OCI-LY3 (cell line): Measurements from ENCODE around the gene BABAM2.

Source experiments
- H2AFZ ChIP-seq: fragments of 200-600, 300-600 bp; shearing (Covaris generic); 2 replicates; pipeline ENCODE4 v1.6.0; 2014; ENCODE audit warnings: antibody characterized with exemption, low read depth, low read length
- H3K27ac ChIP-seq: fragments of 200-600, 300-600 bp; sonication (generic); 2 replicates; pipeline ENCODE4 v1.5.1; 2014; ENCODE audit warnings: mild to moderate bottlenecking, low read length, moderate library complexity, mixed read lengths
- H3K27me3 ChIP-seq: fragments of 200-600, 300-600 bp; sonication (generic); 2 replicates; pipeline ENCODE4 v1.6.1; 2014; ENCODE audit warnings: low read depth, low read length, mixed read lengths
- H3K36me3 ChIP-seq: fragments of 200-600, 300-600 bp; sonication (generic); replicated peaks from 2 replicates; pipeline ENCODE3; 2014; ENCODE audit warnings: low read depth, low read length, mixed read lengths
- H3K4me1 ChIP-seq: fragments of 300-600, 200-600 bp; sonication (generic); 2 replicates; pipeline ENCODE4 v1.6.1; 2014; ENCODE audit warnings: low read length, mixed read lengths
- H3K4me2 ChIP-seq: fragments of 200-600, 300-600 bp; sonication (generic); 2 replicates; pipeline ENCODE4 v1.6.1; 2014; ENCODE audit warnings: low read length, mixed read lengths
- H3K4me3 ChIP-seq: fragments of 300-600, 200-600 bp; sonication (generic); 2 replicates; pipeline ENCODE4 v1.5.1; 2014; ENCODE audit warnings: antibody characterized with exemption, mild to moderate bottlenecking, low read length, moderate library complexity
- H3K79me2 ChIP-seq: fragments of 300-600, 200-600 bp; shearing (Covaris generic); 2 replicates; pipeline ENCODE4 v1.6.1; 2014; ENCODE audit warnings: mild to moderate bottlenecking, low read length, mixed read lengths
- H3K9ac ChIP-seq: fragments of 300-600, 200-600 bp; shearing (Covaris generic); 2 replicates; pipeline ENCODE4 v1.6.0; 2014; ENCODE audit warnings: mild to moderate bottlenecking, low read length, moderate library complexity
- H3K9me3 ChIP-seq: fragments of 200-600, 300-600 bp; shearing (Covaris generic); 2 replicates; pipeline ENCODE4 v1.6.1; 2014; ENCODE audit warnings: low read length, mixed read lengths; ENCODE audit not compliant: insufficient read depth
- H4K20me1 ChIP-seq: fragments of 200-600, 300-600 bp; sonication (generic); 2 replicates; pipeline ENCODE4 v1.6.1; 2016; ENCODE audit warnings: low read length, mixed read lengths; ENCODE audit not compliant: insufficient read depth
- EZH2phosphoT487 ChIP-seq: fragments of 200-600 bp; shearing (Covaris generic); IDR thresholded peaks from 2 replicates; pipeline ENCODE4 v1.6.1; 2018; ENCODE audit warnings: antibody characterized with exemption, mixed run types, low read depth
- TF ChIP-seq, protein P1 (sequence below): fragments of 200-600, 300-600 bp; sonication (generic); IDR thresholded peaks from 2 replicates; pipeline ENCODE4 v1.5.1; 2014; ENCODE audit warnings: antibody characterized with exemption, low read length, low read depth

The BABAM2 gene

GRCh38 chr2:28068527-28068926 lies 178.0 kb downstream of the BABAM2 start:
- Histone ChIP-seq H3K36me3 (no peaks in the 10 kb centered on the region), H4K20me1 (no peaks in the 10 kb centered on the region), H3K9ac (no peak overlapping the region), H3K27me3 (no peaks in the 10 kb centered on the region), H2AFZ (no peak overlapping the region), H3K79me2 (no peaks in the 10 kb centered on the region), H3K4me3 (no peak overlapping the region), H3K27ac (no peak overlapping the region), H3K4me2 (no peak overlapping the region), H3K9me3 (no peaks in the 10 kb centered on the region), H3K4me1 (no peaks in the 10 kb centered on the region)
- TF ChIP-seq, protein P1, sequence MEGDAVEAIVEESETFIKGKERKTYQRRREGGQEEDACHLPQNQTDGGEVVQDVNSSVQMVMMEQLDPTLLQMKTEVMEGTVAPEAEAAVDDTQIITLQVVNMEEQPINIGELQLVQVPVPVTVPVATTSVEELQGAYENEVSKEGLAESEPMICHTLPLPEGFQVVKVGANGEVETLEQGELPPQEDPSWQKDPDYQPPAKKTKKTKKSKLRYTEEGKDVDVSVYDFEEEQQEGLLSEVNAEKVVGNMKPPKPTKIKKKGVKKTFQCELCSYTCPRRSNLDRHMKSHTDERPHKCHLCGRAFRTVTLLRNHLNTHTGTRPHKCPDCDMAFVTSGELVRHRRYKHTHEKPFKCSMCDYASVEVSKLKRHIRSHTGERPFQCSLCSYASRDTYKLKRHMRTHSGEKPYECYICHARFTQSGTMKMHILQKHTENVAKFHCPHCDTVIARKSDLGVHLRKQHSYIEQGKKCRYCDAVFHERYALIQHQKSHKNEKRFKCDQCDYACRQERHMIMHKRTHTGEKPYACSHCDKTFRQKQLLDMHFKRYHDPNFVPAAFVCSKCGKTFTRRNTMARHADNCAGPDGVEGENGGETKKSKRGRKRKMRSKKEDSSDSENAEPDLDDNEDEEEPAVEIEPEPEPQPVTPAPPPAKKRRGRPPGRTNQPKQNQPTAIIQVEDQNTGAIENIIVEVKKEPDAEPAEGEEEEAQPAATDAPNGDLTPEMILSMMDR: no peak
- TF ChIP-seq EZH2phosphoT487: no peak

GRCh38 chr2:28071221-28071620 lies 180.7 kb downstream of the BABAM2 start:
- Histone ChIP-seq H3K79me2 (no peaks in the 10 kb centered on the region), H3K36me3 (no peaks in the 10 kb centered on the region), H3K4me2 (no peak overlapping the region), H3K9me3 (no peaks in the 10 kb centered on the region), H3K9ac (no peak overlapping the region), H4K20me1 (no peaks in the 10 kb centered on the region), H2AFZ (no peak overlapping the region), H3K4me1 (no peaks in the 10 kb centered on the region), H3K4me3 (no peak overlapping the region), H3K27ac (no peak overlapping the region), H3K27me3 (no peaks in the 10 kb centered on the region)
- TF ChIP-seq EZH2phosphoT487: no peak
- TF ChIP-seq, protein P1: no peak

DNA sequence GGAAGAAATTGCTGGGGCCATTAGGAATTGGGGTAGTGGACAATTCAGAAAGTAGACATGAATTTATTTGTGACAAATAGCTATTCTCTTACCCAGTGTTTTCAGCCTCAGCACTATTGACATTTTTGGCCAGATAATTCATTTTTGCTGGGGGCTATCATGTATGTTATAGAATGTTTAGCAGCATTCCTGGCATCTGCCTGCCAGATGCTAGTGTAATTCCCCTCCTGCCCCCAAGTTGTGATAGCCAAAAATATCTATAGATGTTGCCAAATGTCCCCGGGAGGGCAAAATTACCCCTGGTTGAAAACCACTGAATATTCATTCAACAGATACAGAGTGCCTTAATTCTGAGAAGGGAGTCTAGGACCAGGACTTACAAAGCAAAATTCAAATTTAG lies 183.6 kb downstream of the BABAM2 start:
- Histone ChIP-seq H3K9ac (no peak overlapping the region), H3K27me3 (no peaks in the 10 kb centered on the region), H3K27ac (no peak overlapping the region), H3K4me1 (no peaks in the 10 kb centered on the region), H3K36me3 (no peaks in the 10 kb centered on the region), H4K20me1 (no peaks in the 10 kb centered on the region), H2AFZ (no peak overlapping the region), H3K4me3 (no peak overlapping the region), H3K4me2 (no peak overlapping the region), H3K79me2 (no peaks in the 10 kb centered on the region), H3K9me3 (no peaks in the 10 kb centered on the region)
- no peak for TF ChIP-seq EZH2phosphoT487
- TF ChIP-seq, protein P1: no peak

GRCh38 chr2:28080911-28081310 lies 190.4 kb downstream of the BABAM2 start:
- no peaks in the 10 kb centered on the region for H3K4me1 ChIP-seq
- no peaks in the 10 kb centered on the region for H3K27me3 ChIP-seq
- no peak overlapping the region for H3K4me2 ChIP-seq
- H3K9ac ChIP-seq: no peak overlapping the region
- no peaks in the 10 kb centered on the region for H4K20me1 ChIP-seq
- H3K4me3 ChIP-seq: no peak overlapping the region
- no peaks in the 10 kb centered on the region for H3K9me3 ChIP-seq
- H3K36me3 ChIP-seq: no peaks in the 10 kb centered on the region
- TF ChIP-seq, protein P1: no peak
- TF ChIP-seq EZH2phosphoT487: no peak
- H3K79me2 ChIP-seq: no peaks in the 10 kb centered on the region
- H2AFZ ChIP-seq: no peak overlapping the region
- no peak overlapping the region for H3K27ac ChIP-seq
